ENCODE data around the gene WSB1. TPM values are rescaled to one million over a fixed set of nuclear protein-coding genes. Genes with fewer than 3 reads are reported as not detected.

The WSB1 gene
- total and polyA plus RNA-seq, 7 donors, result 32.4 to 53.6 (median 41.3) TPM

GRCh38 chr17:27349540-27350021 lies 55.7 kb downstream of the WSB1 start:
- intact Hi-C loops (cut with DNase I), result loop anchor here (5.0 to 10.0 kb wide), 5 partner anchors 55 to 145 kb away; partner anchors contain the start of genes KSR1 (in 1 of the 2) and WSB1 (in 1 of the 2)
- Histone ChIP-seq H3K36me3 (ENCODE audit: insufficient read depth in 1 of 2, low read depth in 1 of 2) (no peaks in the 10 kb centered on the region), H3K27me3 (ENCODE audit: insufficient read depth in 3 of 3, low read length in 2 of 3) (no peaks in the 10 kb centered on the region), H3K4me3 (peak overlapping the region; percentile 61), H3K27ac (peak overlapping the region; percentile 69), H3K9me3 (no peaks in the 10 kb centered on the region), H3K4me1 (peaks cover 8% of the 10 kb centered on the region)
- ATAC-seq, result no peak
- DNase-seq, result peak in 1 of 2 donors; percentile 26
- 84 to 87% (median 86%) methylated on average over 27 to 34 of the region's 34 CpGs for WGBS, 3 donors
- no peak for TF ChIP-seq CTCF (IDR thresholded peaks at IDR 0.05)

- Histone ChIP-seq H3K27me3 (ENCODE audit: insufficient read depth in 3 of 3, low read length in 2 of 3) (no peaks in the 10 kb centered on the region), H3K9me3 (no peaks in the 10 kb centered on the region), H3K4me1 (peaks cover 8% of the 10 kb centered on the region), H3K27ac (peak overlapping the region; percentile 38), H3K36me3 (ENCODE audit: insufficient read depth in 1 of 2, low read depth in 1 of 2) (no peaks in the 10 kb centered on the region), H3K4me3 (no peak overlapping the region)
- DNase-seq, result no peak
- intact Hi-C loops (cut with DNase I), result loop anchor here (2.0 to 10.0 kb wide), 5 partner anchors 103 to 251 kb away; partner anchors contain the start of gene KSR1 (in 1 of the 2)
- WGBS, 3 donors, result 82 to 95% (median 84%) methylated on average over 2 of the region's 2 CpGs
- TF ChIP-seq CTCF (IDR thresholded peaks at IDR 0.05), result no peak
- no peak for ATAC-seq
These were observed 57.8 kb downstream of the WSB1 start for GRCh38 chr17:27351759-27352158.

DNA sequence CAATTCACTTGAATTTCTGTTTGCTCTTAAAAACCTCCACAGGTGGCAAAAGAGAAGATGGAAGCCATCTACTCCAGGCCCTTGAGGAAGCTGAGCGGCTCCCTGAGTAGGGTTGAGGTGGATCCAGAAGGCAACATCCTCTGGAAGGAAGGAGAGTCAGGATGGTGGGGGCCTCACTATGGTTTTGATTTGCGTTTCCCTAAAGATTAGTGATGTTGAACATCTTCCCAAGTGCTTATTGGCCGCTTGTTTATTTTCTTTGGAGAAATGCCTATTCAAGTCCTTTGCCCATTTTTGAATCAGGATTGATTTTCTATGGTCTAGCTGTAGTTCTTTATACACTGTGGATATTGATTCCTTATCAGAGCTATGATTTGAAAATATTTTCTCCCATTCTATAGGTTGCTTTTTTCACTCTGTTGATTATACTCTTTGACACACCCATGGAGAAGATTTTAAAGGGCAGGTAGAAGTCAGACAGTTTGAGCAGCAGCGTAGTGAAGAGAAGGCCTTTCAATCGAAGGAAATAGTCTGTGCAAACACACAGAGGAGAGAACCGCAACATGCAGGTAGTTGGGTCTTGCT lies 58.6 kb downstream of the WSB1 start:
- Histone ChIP-seq H3K36me3 (ENCODE audit: insufficient read depth in 1 of 2, low read depth in 1 of 2) (no peaks in the 10 kb centered on the region), H3K27me3 (ENCODE audit: insufficient read depth in 3 of 3, low read length in 2 of 3) (no peaks in the 10 kb centered on the region), H3K9me3 (no peaks in the 10 kb centered on the region), H3K4me3 (peak overlapping the region; percentile 73), H3K27ac (peak overlapping the region; percentile 87), H3K4me1 (peaks cover 8% of the 10 kb centered on the region)
- intact Hi-C loops (cut with DNase I), result loop anchor here (1.0 to 10.0 kb wide), 8 partner anchors 58 to 250 kb away; partner anchors contain the start of genes KSR1 (in 1 of the 2) and WSB1 (in 1 of the 2)
- no peak for ATAC-seq
- WGBS, 3 donors, result 57 to 69% (median 69%) methylated on average over 6 of the region's 6 CpGs
- no peak for TF ChIP-seq CTCF (IDR thresholded peaks at IDR 0.05)
- no peak for DNase-seq

DNA sequence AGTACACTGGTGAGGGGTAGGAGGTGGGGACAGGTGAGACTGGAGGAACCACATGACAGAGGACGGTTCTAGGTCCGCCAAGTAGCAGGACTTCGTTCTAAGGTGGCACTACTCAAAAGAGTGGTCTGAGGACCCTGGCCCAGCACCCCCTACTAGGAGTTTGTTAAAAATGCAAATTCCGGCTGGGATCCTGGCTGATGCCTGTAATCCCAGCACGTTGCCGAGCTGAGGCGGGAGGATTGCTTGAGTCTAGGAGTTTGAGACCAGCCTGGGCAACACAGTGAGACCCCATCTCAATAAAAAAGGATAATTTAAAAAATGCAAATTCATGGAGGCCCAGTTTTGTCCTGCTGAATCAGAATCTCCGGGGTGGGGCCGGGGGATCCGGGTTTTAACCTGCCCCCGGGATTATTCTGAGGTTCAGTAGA lies 59.1 kb downstream of the WSB1 start:
- Histone ChIP-seq H3K27me3 (ENCODE audit: insufficient read depth in 3 of 3, low read length in 2 of 3) (no peaks in the 10 kb centered on the region), H3K36me3 (ENCODE audit: insufficient read depth in 1 of 2, low read depth in 1 of 2) (no peaks in the 10 kb centered on the region), H3K4me1 (peaks cover 8% of the 10 kb centered on the region), H3K9me3 (no peaks in the 10 kb centered on the region), H3K27ac (peak overlapping the region; percentile 87), H3K4me3 (peak overlapping the region; percentile 73)
- no peak for TF ChIP-seq CTCF (IDR thresholded peaks at IDR 0.05)
- no peak for DNase-seq
- intact Hi-C loops (cut with DNase I), result loop anchor here (1.0 to 10.0 kb wide), 8 partner anchors 59 to 250 kb away; partner anchors contain the start of genes KSR1 (in 1 of the 2) and WSB1 (in 1 of the 2)
- ATAC-seq, result no peak
- WGBS, 3 donors, result 47 to 55% (median 51%) methylated on average over 11 of the region's 11 CpGs
